GM19328 (cell line): ENCODE data around the gene BCAS1.
A peak's percentile ranks its signal among the peaks of the same experiment; 100 is the strongest.

Experiments used
- ATAC-seq: cut with Tn5 transposase; IDR thresholded peaks from one replicate; pipeline ENCODE4 v1.9.1; 2021; ENCODE audit warnings: mild to moderate bottlenecking, moderate library complexity; ENCODE audit not compliant: unreplicated experiment

Gene BCAS1

DNA sequence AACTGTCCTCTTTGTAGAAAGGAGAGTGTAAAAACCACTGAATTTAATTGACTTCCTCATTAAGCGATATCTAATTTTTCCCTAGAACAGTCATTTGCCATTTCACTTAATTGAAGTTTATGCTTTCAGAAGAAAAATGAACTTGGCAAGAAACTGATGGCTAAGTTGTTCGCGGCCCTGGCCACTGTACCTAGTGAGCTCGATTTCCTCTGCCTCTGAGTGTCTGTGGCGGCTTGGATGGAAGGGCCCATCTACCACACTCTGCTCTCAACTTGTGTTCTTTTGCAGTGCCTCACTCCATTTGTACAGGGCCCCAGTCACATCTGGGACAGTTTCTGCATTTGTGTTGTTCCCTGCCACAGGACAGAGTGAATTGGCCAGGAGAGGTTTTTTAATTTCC, 102.9 kb downstream of the BCAS1 start:
- no peak for ATAC-seq

DNA sequence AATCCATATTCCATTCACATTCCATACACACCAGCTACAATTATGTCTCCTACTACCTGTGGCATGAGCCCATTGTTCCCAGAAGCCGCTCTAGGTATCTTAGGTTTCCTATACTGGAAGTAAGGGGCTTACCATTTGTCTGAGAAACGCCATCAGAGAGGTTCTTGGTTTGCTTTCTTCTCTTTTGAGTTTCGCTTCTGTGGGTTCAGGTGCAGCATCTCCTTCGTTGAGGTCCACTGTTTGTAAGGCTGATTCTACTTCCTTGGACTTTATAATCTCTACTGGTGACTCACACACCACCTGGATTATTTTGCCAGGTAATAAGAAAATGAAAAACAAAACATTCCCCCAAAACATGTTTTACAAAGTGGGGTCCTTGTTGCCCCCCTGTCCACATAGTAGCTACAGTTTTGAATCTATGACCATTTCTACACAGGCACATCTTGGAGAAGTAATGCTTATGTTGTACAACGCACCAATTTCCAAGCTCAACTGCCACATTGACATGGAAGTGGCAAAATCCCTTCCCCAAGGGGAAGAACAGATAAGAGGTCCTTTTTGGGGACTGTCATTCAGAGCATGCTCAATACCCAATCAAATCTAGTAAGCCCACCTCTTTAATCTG, 103.5 kb downstream of the BCAS1 start:
- no peak for ATAC-seq

DNA sequence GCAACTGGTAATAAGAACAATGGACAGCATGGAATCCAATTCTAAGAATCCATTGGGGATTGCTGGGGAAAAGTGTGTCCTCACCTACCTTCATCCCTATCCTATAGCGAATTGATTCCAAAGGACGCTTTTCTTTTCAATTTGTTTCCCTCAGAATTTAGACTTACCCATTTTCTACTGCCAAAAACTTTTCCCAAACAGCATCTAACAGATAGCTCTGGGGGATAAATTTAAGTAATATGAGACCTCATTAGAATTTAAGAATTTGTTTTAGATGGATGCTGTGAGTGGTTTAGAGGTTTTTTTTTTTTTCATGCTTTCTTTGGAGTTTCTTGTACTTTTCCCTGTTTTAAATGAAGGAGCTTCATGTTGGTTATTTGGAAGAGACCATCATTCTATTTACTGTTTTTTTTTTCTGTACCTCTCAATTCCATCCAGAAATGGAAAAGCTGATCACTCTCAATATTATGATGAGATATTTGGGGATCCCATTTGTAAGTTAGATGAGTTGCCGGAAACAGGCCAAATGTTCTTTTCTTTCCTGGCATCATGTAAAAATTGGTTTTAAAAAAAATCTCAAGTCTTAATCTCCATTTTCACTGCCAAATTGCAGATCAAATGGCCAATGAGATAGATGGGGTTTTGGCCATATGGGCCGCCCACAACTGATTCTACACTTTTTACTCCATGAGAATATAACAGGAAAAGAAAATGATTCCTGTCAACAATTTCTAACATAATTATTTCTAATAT, 105.7 kb downstream of the BCAS1 start:
- ATAC-seq = no peak

DNA sequence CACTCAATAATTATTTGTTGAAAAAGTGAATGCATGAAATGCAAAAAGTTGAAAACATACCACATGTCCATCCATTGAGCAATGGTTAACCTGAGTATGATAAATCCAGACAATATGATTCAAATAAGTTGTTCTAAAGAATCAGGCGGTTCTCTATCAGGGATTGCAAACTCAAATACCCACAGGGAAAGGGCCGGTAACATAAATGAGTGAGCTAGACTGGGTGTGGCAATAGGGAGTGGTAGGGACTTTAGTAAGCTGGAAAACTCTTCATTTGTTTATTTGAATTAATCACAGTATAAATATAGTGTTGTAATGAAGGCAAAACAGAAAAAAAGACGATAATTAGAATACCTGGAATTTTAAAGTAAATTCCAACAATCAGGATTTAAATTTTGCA, 106.3 kb downstream of the BCAS1 start:
- no peak for ATAC-seq

DNA sequence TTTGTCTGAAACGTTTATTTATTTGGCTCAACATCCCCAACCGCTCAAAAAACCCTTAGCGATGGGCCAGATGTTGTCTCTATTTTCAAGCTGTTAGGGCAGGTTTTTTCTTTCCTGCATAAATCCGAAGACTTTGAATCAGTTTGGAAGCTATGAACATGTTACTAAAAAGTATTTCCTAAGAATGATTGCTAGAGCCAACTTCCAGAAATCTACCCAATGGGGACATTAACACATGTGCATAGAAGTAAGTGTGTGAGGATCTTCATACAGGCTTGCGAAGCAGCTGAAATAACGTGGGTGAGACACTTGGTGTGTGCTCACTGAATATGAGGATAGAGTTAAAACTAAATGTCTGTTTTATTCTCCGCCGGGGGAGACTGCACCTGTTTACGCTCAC, 106.8 kb downstream of the BCAS1 start:
- no peak for ATAC-seq

DNA sequence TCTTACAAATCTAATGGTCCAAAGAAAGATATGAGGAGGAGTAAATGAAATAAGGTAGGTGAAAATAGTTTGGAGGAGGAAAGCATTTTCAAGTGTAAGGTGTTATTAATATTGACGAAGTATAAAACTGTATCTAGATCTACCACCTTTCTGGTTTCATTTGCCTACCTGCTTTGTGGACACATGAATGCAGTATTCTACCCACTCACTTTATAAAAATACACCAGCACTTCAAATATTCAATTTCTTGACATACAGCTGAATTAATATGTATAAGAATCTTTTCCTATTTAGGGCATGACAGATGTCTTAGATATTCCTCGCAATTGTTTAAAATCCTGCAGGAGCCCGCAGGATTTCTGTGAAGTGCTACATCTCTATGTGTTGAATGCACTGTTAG, 108.0 kb downstream of the BCAS1 start:
- no peak for ATAC-seq

DNA sequence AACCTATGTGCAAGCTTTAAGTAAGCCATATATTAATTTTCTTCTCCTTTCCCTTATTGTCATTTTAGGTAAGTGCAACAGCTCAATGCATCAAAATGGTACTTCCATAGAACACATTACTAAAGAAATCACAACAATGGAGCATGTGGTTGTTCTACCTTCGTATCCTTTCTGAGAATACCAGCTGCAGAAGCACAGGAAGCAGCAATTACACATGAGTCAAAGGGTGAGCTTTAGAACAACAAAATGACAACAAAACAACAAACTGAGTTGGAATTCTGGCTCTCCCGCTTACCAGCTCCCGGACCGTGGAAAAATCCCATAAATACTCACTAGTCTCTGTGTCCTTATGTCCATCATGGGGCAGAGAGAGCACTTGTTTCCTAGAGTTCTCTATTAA, 108.9 kb downstream of the BCAS1 start:
- no peak for ATAC-seq

DNA sequence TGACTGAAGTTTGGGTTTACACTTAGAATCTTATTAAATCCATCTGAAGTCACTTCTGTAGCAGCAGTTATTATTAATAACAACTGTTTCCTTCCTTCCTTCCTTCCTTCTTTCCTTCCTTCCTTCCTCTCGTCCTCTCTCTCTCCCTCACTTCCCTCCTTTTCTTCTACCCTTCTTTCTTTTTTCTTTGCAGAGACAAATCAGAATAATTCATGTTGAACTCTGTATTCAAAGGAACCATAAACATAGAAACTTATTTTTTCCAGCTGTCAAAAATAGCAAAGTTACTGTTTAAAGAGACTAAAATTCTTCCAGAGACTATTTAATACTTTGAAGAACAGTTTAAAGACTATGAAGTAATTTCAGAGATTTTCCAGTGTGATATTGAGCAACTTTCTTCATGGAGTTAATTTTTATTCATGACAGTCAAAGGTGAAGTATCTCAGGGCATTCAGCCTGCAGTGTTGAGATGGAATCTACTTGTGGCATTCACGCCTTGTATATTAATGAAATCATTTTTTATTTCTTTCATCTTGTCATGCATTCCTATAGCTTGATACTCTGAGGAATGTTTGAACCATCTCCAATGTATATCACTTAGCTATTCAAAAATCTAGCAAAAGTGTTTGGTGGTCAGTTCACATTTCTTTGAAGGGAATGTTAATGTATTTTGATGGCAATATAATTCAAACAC, 109.7 kb downstream of the BCAS1 start:
- no peak for ATAC-seq

DNA sequence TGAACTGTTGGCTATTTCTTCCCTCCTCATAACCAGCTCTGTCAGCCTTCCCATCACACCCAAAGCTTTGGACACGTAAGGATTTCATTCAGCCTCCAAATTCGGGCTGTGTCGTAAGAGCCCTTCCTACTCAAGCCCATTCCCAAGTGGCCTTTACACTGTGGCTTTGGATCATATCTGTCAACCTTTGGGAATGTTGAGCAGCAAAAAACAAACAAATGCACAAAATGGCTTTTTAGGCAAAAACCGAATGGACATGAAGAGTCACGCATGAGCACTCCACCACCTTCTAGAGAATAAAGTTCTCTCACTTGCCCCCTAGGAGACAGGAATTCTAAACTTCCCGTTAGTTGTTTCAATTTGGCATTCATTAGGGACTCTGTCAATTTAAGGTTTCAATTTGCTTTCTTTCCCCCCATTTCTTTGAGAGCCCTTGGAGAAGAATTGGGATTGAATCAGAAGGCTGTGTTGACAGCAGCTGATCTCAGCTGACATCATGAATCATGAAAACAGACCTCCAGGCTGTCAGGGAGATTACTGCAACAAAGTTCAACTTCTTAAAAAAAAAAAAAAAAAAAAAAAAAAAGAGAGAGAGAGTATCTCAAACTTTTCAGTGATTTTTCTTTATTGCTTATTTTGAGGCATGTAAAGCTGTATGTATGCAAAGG, 110.3 kb downstream of the BCAS1 start:
- ATAC-seq = no peak

DNA sequence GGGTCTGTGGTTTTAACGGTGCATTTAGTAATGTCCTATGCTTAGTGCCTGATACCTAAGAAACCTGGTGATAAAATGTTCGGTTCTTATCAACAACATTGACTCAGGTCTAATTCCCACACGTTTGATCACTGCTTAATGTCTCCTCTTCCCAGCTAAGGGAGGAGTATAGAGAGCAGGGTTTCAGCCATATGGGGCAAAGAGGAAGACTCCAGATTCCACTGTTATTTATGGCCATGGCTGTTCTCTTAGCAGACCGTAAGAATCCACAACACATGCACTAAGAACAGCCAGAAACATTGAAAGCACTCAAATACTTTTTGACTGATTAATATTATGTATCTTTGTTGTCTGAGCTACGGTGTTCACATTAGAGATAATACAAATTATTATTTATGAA, 112.1 kb downstream of the BCAS1 start:
- no peak for ATAC-seq

DNA sequence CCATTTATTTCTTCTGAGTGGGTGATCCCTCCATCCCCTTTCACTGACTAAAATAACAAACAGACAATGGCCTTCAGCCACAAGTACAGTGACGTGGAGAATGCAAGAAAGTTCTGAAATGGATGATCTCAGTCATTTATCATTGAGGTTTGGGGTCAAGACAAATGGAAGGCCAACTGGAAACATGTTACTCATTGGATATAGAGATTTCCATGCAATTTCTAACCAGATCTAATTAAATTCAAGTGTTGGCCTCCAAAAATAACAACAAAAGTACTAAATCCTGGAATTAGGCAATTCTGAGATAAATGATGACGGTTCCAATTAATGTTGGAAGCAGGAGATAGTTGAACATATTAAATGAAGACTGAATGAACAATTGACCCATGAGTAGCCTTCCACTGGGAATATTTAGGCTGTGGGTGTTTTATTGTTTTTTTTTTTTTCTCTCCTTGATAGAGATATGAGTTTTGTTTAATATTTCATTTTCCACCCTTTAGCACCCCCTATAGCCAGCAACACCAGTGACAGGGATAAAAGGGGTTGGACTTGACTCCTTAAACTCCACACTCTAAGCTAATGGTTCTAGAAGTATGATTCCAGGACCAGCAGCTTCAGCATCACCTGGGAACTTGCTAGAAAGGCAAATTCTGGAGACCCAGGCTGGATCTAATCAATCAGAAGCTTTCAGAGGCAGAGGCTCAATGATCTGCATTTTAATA, 112.8 kb downstream of the BCAS1 start:
- ATAC-seq = no peak

DNA sequence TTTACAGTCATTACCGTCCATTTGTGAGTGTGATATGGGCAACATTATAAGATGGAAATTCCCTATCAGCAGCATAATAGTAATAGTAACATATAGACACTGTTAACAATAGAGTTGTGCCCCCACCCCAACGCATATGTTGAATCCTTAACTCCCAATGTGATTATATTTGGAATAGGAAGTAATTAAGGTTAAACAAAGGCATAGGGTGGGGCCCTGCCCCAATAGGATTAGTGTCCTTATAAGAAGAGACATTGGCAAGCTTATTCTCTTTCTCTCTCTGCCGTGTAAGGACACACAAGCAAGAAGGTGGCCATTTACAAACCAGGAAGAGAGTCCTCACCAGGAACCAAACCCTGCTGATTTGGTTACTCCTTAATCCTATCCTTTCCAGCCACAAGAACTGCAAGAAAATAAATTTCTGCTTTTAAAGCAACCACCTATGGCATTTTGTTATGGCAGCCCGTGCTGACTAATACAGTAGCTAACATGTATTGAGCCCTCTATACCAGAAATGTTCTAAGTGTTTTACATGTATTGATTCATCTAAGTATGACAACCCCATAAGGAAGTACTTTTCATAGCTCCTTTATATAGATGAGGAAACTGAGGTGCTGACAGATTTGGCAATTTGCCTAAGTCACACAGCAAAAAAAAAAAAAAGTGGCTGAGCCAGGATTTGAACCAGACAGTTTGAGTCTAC, 114.2 kb downstream of the BCAS1 start:
- no peak for ATAC-seq

DNA sequence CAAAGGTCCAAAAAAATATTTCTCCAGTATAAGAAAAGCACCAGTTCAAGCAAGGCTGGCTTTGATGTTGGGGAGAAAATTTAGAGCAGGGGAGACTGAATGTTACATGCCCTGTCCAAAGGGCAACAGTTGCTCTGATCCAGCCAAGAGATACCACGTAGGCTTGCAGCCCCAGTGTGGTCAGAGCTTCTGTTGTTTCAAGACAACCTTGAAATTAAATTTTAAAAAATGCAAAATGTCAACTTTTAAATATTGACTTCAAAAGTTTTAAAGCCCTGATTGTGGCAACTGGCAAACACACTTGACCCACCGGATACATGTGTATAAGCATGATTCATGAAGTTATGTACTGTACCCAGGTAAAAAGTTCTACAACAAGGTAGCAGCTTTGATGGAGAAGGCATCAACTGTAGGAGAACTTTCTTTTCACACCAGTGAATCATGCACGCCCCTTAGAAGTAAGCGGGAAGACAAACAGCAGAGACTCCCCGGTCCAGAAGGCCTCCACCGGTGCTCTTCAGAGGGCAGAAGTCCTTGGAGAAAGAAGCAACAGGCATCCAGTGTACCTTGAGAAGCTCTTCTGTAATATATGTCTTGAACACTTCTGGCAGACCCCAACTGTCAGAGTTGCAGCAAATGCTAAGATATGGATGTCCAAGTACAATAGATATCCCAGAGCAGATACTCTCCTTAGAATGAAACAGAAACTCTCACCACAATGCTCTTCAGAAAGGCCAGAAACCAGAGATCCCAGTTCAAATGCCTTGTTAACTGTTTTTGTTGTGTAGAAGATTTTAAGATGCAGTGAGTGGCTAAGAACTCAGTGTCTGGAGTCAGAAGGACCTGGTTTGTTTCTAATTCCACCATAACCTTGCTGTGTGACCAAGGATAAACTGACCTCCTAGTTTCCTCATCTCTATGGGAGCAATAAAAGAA, 115.4 kb downstream of the BCAS1 start:
- ATAC-seq = no peak

DNA sequence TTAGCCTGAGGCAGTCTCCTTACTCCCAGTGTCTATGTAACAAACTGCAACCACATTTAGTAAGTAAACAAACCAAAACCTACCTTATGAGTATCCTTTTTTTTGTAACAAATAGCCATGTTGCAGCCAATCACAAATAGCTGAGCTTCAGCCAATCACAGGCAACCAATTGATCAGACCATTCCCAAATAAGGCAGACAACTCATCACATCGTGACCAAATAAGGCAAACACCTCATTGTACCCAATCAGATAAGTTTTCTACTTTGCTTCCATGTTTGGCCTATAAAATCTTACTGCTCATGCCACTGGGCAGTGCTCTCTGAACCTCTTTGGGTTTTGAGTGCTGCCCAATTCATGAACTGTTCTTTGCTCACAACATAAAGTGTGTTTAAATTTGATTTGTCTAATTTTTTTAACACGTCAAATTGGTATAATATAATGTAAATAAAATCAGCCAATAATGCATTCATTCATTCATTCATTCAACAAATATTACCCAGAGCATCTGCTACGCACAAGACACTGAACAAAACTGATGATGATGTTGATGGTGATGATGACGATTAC, 117.8 kb downstream of the BCAS1 start:
- no peak for ATAC-seq

DNA sequence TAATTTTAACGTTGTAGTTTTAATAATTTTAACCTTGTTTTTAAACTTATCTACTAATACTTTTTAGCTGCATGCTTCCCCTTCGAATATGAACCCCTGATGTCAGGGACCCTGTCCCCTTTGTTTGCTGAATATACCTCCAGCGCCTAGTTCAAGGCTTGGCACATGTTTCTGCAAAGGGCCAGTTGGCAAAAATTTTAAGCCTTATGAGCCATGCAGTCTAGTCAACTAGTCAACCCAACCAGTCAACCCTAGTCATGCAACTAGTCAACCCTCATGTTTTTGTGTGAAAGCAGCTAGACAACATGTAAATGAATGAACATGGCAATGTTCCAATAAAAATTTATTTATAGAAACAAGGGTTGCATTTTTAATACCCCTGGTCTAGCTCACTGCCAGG, 119.8 kb downstream of the BCAS1 start:
- no peak for ATAC-seq

DNA sequence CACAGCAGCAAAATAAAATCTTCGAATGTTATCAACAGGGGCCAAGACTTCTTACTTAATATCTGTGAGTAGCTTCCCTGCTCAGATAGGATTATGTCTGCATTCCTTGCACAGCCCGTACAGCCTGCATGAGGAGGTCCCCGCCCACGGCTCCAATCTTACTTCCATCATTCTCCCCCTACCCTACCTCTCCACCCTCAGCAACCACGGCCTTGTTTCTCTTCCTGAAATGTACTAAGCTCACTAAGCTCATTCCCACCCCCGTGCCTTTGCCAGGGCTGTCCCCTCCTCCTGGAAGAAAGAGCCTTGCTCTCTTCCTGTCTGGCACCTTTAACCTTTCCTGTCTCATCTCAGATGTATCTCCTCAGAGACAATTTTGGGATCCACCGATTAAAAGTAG, 120.4 kb downstream of the BCAS1 start:
- ATAC-seq = no peak

DNA sequence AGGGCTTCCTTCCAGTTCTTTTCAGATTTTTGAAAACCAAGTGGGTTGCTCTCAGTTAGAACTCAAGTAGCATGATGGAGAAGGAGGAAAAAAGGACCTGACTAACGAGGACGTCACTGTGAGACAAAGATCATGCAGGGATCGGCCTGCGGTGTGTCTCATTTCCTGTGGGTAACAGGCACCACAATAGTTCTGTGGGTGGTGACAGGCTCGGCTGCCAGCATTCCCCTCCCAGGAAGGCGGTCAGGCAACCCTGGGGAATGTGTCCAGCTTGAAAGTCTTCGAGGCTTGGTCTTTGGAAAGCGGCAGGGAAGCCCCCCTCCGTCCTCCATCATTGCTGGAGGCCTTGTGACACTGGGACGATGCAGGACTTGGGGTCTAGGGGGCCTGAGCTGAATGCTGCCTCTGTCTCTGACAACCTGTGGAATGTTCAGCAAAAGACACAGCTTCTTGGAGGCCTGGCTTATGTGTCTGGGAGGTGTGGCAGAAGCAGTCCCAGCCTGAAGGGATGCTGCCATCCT, 121.0 kb downstream of the BCAS1 start:
- peak; percentile 87 for ATAC-seq

DNA sequence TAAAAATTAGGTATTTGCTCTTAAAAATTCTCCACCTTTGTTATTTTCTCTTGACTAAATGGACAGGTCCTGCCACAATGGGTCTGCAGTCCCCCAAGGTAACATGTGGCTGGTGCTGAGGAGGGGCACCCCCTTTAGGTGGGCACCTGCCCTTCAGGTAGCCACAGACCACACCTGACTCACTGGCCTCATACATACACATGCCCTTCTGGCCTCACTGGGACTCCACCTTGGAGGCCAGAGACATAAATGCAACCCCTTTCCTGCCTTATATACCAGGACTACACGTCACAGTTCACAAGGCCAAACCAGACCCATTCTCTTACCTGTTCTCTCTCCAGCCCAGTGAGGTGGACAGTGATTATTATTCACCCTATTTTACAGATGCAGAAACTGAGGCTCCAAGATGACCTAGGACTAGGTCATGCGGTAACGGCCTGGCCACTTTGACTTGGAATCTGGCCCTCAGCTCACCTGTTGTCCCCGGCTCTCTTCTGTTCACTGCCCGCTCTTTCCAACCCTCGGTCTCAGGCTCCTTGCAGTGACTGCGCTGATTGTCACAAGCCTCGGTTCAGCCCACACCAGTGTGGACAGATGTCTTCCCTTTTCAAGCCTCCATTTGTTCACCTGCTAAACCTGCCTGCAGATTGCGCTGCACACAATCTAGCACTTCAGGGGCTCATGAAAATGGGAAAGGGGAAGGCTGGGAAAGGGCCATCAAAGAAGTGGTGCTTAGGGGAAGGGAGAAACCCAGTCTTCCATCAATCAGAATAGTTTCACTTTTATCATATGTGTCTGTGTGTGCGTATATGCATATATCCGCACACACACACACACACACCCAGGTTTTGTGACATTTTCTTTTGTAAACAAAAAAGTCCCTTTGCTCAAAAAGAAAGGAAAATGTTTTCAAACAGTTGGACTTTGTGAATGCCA, 121.7 kb downstream of the BCAS1 start:
- ATAC-seq = peak; percentile 33
